Esophagus squamous epithelium (tissue), 4 donors: ENCODE measurements around the gene DNAJC7.

Experiments
- CTCF ChIP-seq, 6 experiments: fragments of 450-650 bp in 4 of 6; fragments of 200-600 bp in 2 of 6; sonication (generic) in 2 of 6; IDR thresholded peaks; one replicate each; pipeline ENCODE4 v1.5.1; 2016 to 2019; ENCODE audit warnings: antibody characterized with exemption in 6 of 6, mild to moderate bottlenecking in 4 of 6, moderate library complexity in 4 of 6
- POLR2A ChIP-seq, 4 donors: fragments of 450-650 bp; IDR thresholded peaks; one replicate each; pipeline ENCODE4 v1.6.1; 2017; ENCODE audit warnings: antibody characterized with exemption in 4 of 4, mild to moderate bottlenecking in 4 of 4, moderate library complexity in 3 of 4

- TF ChIP-seq CTCF (IDR thresholded peaks at IDR 0.05): no peak
- no peak for TF ChIP-seq POLR2A (IDR thresholded peaks at IDR 0.05)
These were observed 16.8 kb upstream of the DNAJC7 start for GRCh38 chr17:42034059-42034458.
